Dedifferentiated amniotic fluid mesenchymal stem cell (primary cell): Measurements from ENCODE around the gene PGM2L1.
"Not testable (repeated sequence)": the region's sequence is repeated elsewhere in the genome, so short reads cannot be mapped to it uniquely, and the experiment has no call there.

Experiments
- DNase-seq: peaks from one replicate; pipeline ENCODE4 v3.0.0-alpha.2; 2016; ENCODE audit errors: extremely low spot score

The PGM2L1 gene

DNA sequence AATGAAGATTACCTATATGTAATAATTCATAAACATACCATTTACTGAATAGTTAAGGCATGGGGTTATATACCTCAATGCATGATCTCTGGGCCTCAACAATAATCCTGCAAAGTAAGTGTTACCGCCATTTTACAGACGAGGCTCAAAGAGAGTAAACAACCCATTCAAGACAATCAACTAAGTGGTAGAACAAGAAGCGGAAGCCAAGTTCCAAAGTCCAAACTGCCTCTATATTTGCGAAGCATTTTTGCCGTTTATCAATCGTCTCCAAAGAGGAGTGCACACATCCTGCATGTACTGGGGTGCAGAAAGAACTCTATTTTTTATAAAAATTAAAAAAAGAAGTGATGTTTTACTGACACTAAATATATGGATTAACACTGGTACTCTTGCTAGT lies 59.3 kb downstream of the PGM2L1 start:
- no peak for DNase-seq

DNA sequence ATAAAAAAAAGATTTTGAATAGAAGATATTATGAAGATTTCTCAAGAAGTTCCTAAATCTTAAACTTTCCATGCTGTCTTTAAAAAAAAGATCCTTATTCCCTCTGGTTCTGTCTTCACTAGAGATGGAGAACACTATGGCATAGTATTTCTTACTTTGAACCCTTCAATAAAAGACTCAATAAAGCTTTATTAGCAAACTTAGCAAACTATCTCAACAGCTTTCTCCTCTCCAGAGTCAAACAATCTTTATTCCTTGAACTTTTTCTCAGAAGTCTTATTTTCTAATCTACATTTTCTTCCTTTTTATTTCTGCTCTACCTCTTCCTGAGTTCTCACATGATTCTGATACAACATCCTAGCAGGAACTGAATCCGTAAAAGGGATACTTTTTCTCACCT lies 65.0 kb downstream of the PGM2L1 start:
- no peak for DNase-seq

DNA sequence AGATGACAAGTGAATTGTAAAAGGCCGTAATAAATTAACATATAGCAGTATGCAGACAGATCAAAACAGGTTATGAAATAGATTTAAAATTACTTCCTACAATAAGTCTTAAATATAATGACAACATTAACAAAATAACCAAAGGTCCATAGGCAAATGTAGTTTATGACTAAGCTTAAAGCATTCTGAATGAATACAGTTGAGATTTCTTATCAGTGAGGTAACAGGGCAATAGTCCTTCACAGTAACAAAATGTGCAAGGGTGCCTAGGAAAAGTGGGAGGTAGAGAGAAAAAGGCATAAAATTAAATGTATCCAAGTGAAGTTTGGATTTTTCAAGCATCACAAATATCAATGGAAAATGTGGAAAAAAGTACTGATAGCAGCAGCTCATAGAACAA lies 65.9 kb downstream of the PGM2L1 start:
- no peak for DNase-seq

DNA sequence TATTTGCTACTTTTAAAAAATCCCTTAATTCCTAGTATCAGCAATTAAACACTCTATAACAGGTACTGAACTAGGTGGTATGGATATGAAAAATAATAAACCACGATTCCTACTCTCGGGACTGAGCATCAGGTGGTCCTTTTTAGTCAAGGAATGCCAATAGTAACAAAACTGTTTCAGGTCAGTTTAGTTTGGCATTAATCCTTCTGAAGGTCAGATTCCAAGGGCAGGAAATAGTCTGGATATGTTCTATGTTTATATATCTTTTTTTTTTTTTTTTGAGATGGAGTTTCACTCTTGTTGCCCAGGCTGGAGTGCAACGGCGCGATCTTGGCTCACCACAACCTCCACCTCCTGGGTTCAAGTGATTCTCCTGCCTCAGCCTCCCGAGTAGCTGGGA lies 67.2 kb downstream of the PGM2L1 start:
- not testable (repeated sequence) for DNase-seq

DNA sequence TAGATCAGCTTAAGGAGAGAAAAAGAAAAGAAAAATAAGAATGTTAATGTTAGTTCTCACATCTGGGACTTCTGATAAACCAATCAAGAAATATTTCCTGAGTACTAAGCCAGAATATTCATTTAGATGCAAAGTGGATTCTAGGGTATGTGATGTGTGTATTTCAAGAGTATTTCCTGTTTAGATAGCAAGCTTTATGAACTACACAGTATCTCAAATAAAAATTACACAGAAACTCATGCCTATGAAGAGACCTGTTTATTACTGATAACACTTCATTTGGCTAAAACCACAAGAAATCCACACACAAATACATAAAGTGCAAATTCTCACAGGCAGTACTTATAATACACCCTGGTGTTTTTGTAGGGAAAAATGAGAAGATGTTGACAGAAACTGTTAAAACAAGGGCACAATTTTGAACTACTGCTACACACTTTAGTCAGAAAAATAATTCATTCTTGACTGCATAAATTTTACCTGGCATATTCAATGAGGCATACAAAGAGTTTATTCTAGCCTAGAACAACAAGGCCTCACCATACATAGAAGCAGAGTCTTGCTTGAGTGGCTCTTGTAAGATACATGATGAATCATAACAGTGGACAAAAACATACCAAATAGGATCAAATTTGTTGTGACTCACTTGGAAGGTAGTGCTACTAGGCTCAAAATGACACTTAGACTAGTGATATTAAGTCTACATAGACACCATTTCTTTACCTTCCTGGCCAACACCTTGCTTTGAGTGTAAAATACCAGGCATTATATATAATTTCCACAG lies 68.0 kb downstream of the PGM2L1 start:
- DNase-seq, result peak; percentile 31

DNA sequence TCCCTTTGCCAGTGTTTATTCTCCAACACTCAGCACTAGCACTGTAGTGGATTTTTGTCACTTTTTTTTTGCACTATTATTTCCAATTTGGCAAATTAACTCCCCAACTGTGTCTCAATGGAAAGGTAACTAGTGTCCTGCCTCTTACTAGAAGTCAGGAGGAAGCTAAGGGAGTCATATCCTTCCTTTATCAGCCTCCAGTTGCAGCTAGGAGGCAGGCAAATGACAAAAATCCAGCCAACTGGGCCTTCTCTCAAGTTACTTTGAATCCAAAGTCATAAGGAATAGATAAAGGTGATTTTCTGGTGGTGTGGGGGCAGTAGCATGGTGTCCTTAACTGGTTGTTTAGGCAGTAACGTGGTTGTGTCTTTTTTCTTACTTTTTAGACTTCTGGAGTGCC lies 71.2 kb downstream of the PGM2L1 start:
- DNase-seq, result no peak

DNA sequence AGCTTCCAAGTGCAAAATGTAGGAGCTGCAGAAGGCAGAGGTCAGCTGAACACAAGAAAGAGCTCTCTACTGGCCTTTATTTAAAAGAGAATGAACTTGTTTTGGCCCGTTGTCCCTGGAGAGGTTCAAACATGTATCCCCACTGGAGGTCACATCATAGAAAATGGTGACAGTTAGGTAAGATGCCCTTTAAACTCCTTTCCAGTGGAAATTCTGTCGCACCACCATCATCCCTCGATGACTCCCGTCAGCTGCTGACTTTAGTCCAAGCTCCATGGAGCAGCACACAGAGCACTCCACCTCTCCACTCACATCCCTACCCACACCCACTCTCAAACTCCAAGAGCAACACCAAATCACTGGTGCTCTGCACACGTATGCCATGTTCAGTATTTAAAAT lies 71.6 kb downstream of the PGM2L1 start:
- DNase-seq, result no peak

DNA sequence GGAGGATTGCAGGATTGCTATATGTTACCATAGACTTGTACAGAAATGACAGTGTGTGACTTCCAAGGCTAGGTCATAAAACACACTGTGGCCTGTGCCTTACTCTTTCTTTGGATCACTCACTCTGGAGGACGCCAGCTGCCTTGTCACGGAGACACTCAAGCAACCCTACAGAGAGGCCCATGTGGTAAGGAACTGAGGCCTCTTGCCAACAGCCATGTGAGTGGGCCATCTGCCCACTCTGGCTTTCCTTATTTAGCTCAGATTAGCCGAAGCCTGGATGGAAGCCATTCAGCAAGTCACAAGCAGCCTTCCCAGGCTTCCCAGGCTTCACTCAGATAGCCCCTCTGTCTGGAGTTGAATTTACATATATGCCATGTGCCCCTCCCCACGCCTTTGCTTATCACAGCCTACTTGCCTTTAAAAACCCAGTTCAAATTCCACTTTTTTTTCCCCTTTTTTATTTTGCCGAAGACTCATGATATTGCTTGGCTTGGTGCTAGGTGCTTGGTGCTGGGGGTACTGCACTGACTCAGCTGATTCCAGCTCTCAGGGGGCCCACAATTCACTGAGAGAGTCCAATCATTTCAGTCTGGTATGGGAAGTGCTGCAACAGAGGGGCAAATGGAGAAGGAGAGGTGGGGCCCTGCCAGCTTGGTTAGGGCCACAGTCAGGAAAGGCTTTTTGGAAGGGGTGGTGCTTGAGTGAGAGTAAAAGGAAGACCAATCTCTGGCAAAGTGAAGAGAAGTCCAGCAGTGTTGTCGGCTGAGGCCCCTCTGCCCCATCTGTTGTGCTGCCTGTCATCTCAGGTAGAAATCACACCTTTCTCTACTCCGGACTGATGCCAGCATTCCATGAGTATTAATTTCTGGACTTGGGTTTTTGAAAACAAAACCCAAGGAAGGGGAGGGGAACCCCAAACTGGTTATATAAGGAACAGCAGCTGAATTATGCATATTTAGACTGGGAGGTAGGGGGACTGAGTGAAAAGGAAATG lies 72.3 kb downstream of the PGM2L1 start:
- DNase-seq, result peak; percentile 72

DNA sequence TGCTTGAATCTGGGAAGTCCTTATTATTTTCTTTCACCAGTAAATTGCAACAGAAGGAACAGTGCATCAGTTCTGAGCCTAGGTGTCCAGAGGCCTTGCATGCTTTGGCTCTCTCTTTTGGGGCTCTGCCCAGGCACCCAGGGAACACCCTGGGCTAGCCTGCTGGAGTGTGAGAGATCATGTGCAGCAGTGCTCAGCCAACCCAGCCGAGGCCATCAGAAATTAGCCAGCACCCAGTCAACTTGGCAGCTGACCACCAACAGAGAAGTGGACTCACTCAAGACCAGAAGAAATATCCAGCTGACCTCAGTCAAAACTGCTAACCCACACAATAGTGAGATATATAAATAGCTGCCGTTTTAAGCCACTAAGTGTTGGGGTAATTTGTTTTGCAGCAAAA lies 75.6 kb downstream of the PGM2L1 start:
- no peak for DNase-seq

DNA sequence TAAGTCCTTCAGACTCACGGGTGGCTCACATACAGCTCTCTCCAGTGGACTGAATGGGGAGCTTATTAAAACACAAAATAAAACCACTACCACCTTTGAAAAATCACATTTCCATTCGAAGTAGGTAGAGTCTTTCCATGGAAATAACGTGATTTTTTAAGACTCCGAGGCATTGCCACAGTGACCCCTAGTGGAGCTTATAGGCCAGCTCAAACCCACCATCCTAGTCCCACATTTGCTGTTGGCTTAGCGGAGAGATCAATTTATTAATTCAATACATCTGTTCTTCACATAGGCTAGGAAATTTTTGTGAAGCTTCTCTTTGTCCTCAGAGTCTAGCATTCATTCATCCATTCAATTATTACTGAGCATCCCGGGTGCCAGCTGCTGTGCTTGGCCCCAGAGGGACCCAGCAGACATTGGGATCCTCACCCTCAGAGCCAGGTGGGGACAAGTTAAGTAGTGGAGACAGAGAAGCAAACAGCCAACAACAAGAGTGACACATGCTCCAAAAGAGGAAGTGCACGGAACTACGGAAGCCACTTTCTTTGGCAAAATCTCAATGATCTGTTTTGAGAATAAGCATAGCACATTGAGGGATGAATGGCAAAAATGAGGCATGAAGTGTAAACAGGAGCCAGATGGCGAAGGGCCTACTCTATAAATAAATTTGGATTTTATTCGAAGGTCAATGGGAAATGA lies 76.6 kb downstream of the PGM2L1 start:
- DNase-seq, result no peak

DNA sequence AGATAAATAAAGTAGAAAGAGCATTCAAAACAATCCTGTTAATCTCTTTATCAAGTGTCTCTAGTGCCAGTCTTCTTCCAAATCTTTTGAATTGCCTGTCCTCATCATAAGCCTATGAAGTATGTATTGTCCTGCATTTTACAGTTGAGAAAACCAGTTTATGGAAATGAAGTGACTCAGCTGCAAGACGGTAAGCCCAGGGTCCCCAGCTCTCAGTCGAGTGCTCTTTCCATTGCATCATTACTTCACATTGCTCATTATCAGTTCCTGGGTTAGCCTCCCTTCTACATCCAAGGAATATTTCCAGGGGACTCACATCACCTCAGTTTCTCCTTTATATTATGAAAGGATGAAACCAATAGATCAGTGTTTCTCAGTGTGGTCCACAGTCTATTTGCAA lies 77.7 kb downstream of the PGM2L1 start:
- no peak for DNase-seq

DNA sequence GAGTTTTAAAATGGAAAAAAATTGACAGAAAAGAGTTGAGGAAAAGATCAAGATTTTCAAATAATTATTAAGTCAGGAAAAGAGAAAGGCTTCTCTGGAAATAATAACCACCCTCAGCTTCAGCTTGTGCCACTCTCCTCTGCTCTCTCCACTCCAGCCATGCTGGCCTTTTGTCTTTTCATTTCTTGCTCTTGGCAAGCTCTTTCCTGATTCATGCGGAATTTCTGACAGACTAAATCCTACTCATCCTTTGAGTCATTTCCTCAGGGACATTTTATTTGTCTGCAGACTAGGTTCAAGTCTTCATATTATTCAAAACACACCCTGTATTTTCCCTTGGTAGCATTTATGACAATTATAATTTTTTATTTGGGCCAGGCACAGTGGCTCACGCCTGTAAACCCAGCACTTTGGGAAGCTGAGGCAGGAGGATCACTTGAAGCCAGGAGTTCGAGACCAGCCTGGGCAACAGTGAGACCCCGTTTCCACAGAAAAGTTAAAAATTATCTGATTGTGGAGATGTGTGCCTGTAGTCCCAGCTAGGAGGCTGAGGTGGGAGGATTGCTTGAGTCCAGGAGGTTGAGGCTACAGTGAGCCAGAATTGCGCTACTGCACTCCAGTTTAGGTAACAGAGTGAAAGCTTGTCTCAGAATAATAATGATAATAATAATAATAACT lies 79.0 kb downstream of the PGM2L1 start:
- DNase-seq, result peak; percentile 78

DNA sequence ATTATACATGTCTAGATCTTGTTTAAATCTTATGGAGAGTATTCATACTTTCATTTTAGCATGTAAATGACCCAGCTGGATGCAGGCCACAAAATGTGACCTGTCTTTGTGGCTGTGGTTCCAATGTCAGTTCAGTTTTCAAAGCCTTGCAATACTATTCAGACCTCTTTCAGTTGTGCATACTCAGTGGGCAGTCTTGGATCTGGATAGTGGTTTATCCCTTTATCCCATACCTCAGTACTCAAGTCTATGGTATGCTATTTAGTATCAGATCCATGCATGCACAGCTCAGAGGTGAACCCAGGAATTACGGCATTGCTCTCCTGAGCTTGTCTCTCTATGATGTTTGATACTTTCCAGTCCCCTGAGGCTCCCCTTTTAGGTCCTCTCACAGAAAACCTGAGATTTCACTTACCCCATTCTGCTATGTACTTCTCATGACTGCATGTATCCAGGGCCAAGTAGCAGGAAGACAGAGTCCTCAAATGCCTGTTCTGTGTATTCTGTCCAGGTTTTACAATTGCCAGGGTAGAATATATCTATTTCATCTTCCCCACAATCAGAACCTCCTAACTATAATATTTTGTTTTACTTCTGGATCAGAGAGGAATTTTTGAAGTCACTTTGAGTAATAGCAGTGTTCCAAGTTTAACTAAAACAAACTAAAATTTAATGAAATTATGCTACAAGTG lies 79.8 kb downstream of the PGM2L1 start:
- no peak for DNase-seq

DNA sequence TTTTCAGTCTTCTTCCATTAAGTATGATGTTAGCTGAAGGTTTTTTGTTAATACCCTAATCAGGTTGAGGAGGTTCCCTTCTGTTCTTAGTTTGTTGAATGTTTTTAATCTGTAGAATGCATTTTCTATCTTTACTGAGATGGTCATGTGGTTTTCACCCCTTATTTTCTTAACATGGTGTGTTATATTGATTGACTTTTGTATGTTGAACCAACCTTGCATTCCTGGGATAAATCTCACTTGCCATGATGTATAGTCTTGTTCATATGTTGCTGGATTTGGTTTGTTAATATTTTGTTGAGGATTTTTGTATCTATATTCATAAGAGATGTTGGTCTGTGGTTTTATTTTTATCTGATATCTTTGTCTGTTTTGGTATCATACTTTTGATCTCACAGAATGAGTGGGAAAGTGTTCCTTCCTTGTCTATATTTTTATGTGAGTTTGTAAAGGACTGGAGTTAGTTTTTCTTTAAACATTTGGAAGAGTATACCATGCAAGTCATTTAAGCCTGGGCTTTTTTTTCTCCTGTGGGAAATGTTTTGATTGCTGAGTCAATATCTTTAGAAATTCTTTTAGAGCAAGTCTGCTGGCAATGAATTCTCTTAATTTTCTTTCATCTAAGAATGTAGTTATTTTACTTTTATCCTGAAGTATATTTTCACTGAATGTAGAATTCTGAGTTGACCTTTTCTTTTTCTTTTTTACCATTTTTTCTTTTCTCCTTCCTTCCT lies 81.3 kb downstream of the PGM2L1 start:
- DNase-seq, result peak; percentile 58

DNA sequence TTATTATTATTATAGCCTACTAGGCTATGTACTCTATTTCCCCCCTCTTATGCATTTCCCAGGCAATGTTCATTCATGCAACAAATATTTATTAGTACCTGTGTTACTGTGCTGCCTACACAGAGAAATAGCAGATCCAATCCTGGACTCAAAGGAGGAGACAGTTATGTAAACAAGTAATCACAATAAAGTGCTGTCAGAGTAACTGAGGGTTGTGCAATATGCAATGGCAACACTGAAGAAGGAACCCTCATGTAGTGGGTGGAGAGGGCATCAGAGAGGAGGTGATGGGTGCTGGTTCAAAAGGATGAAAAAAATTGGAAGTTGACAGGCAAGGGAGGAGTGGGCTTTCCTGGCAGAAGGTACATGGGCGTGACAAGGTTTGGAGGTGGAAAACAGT lies 85.9 kb downstream of the PGM2L1 start:
- DNase-seq, result no peak

DNA sequence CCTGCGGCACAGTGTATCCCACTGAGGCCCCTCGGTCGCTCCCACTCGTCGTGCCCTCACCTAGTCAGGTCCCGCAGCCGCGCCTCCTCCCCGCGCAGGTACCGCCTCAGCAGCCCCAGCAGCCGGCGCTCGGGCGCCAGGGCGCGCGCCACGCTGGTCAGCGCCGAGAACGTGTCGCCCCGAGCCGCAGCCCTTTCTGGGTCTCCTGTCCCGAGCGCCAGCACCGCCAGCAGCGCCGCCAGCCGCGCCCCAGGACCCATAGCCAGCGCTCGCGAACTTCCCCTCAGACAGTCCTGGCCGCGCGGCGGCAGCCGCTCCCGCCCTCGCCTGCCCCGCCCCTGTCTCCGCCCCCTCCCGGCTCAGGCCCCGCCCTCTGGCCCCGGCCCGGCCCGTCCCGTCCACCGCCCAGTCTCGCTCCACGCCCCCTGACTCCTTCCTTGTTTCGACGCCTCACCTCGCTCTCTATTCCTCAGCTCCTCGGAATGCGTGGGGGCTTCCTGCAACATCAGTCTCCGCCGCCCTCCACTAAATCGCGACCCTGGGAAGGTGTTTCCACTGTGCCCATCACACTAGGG lies 86.8 kb downstream of the PGM2L1 start, which contains the start of gene P4HA3:
TSS of gene P4HA3 (minus strand) at position 289 of the 575 bp plus-strand sequence. CDS start at position 260, 29 bp downstream.
- DNase-seq, result no peak

DNA sequence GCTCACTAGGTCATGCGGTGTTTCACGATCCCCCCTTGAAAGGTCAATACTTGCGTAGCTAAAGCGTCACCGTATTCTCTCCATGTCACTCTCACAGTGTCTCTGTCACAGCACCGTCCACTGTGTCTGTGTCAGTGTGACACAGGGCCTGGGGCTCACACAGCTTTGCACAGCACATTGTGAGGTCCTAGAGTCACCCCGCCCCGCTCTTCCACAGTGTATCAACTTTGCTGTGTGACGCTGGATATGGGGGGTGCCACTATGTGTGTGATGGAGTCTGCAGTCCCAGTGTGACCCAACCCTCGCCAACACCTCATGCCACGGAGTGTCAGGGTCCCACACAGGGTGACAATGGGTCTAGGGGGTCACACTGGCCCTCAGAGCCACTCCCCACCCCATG lies 87.4 kb downstream of the PGM2L1 start:
- DNase-seq, result no peak

DNA sequence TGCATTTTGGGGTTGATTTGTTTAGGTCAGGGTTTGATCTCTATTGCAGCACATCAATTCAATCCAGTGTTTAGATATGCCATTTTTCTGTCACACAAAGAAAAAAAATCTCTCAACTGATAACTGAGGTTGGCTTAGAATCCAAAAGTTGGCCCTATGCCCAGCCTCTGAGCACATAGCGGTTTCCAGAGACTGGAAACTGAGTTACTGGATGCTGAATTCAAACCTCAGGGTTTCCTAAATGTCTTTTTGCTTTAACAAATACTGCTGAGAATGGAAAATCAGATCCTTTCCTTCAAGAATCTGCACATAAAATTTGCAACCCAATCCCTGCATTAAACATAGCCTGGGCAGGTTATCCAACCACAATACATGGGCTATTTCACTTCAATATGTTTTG lies 90.8 kb downstream of the PGM2L1 start:
- peak; percentile 23 for DNase-seq

DNA sequence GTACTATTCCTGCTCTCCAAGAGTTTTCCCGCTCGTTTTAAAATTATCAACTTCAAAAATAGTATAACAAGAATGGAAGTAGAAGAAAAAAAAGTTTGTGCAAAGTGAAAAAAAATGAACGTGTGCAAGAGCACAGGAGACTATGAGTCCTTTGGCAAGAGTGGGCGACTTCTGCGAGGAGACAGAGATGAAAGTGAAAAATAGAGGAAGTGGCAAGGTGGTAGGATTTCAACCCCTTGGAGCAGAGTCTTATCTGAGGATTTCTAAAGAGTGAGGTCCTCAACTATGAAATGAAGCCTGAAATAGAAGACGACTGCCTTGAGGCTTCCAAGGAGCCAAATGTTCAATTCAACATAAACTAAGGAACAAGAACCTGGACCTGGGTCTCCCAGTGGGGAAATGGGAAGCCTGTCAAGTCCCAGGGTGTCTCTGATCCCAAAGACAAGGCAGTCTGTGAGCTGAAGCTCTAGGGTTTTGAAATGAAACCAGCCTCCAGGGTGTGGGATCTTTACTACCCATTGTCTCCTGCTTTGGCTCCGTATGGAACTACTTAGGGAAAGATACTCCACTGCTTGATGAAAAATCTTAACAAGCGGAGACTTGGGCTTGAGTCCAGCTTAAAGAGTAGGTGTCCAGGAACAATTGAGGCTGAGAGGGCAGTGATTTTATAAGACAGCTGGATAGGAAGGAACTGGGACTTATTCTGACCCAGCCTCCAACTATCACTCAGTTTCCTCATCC lies 91.6 kb downstream of the PGM2L1 start:
- no peak for DNase-seq
